GM21526 (cell line): ENCODE measurements around the gene GCKR.

Experiments used
- ATAC-seq: cut with Tn5 transposase; IDR thresholded peaks from one replicate; pipeline ENCODE4 v1.9.1; 2021; ENCODE audit warnings: moderate library complexity; ENCODE audit not compliant: unreplicated experiment, low FRiP score

GCKR gene

DNA sequence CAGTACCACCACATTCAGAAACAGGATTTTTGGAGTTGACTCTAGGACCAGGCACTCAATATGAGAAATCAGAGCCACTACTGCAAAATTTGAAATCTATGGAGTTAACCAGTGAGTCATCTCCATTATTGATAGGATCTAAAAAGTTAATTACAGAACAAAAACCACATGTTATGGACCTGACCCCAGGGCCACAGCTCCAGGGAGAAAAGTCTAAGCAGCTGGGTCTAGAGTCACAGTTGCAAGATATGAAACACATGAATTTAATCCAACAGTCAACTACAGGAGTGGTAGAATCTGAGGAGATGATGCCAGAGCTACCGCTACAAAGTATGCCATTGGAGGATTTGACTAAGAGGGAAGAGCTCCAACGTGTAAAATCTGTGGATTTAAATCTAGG lies 72.8 kb downstream of the GCKR start:
- ATAC-seq, result no peak

DNA sequence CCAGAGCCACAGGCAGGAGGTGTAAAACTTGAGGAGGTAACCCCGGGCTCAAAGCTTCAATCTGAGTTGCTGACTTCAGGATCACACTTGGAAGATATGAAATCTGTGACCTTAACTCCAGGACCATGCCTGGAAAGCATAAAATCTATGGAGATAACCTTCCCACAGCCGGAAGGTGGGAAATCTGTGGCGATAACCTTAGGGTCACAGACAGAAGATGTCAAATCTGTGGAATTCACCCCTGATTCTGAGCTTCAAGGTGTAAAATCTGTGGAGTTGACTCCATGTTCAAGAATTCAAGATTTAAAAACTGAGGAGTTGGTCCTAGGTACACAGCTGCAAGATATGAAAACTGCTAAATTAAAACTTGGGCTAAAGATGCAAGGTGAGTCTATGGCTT lies 74.6 kb downstream of the GCKR start:
- ATAC-seq, result no peak

DNA sequence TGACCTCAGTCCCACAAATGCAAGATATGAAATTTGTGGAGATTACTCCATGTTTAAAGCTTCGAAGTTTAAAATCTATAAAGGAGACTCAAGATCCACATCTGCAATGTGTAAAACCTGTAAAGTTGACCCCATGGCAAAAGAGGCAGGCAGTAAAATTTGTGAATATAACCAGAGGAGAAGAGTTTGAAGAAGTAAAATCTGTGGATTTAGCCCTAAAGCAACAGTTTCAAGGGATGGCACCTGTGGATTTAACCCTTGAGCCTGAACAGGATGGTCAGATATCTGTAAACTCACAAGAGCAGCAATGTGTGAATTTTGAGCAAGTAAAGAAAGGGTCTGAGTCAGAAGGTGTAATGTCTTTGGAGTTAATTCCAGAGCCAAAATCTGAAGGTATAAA lies 75.0 kb downstream of the GCKR start:
- no peak for ATAC-seq

DNA sequence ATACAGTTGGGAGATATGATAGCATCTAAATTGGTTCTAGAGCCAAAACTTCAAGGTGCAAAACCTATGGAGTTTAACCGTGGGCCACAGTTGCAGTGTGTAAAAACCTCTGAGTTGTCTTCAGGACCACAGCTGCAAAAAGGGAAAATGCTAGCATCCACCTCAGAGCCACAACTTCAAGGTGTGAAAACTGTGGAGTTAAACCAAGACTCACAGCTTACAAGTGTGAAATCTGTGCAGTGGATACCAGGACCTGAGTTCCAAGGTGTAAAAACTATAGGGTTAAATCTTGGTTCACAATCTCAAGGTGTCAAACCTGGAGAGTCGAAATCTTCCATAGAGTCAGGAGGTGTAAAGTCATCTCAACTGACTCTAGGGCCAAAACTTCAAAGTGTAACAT lies 75.8 kb downstream of the GCKR start:
- ATAC-seq, result no peak

DNA sequence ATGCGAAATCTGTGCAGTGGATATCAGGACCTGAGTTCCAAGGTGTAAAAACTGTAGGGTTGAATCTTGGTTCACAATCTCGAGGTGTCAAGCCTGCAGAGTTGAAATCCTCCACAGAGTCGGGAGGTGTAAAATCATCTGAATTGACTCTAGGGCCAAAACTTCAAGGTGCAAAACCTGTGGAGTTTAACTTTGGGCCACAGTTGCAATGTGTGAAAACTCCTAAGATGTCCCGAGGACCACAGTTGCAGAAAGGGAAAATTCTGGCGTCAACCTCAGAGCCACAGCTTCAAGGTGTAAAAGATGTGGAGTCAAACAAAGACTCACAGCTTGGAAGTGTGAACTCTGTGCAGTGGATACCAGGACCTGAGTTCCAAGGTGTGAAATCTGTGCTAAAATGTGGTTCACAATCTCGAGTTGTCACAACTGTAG lies 76.4 kb downstream of the GCKR start:
- ATAC-seq, result no peak
